ENCODE measurements around the gene ZNF775.

Gene ZNF775

GRCh38 chr7:150444674-150445365 is 65.7 kb downstream of the ZNF775 start:
- DNase-seq, result no peak

DNA sequence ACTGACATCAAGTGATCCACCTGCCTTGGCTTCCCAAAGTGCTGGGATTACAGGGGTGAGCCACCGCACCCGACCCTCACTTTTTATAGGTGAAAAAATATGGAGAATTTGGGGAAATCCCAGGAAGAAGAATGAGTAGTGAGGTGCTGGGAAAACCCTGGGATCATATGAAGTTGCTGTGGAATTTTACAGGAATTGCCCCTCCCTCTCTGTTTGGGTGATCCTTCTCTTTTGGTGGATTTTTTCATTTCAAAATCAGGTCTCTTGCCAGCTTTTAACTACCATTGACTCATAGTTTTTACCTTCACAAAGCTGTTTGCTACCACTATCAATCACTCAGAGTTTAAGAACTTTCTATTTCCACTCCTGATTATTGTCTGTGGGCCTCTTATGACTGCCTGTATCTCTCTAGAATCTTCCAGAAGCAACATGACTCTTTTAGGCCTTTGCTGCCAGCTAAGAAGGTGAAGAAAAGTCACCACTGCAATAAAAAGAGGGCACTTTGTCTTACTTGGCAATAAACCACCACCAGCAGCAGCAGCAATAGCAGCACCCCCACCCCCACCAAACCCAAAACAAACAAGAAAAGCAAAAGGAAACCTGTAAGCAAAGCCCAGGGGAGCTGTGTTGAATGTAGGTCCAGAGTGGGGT is 67.3 kb downstream of the ZNF775 start:
- no peak for DNase-seq

Measured in NCI-H1436 treated with DMSO at 0.1 percent for 48 hours (cell line).